ENCODE data around the gene FTO. TPM values are rescaled to one million over a fixed set of nuclear protein-coding genes. Genes with fewer than 3 reads are reported as not detected.

Gene FTO
- total and polyA plus RNA-seq, 2 of the 8 experiments (the other 6 are each of a cell fraction or from before 2014, with no cell fraction given) = 34.5 to 59.8 TPM

GRCh38 chr16:53680756-53681155 lies 23.2 kb upstream of the FTO start:
- Histone ChIP-seq H3K4me3 (ENCODE audit: extremely low read depth in 1 of 4, insufficient read depth in 2 of 4, low read depth in 3 of 4, low read length in 4 of 4) (no peak overlapping the region), H4K20me1 (replicated peaks in 1 of 2; ENCODE audit: control insufficient read depth in 1 of 2, insufficient read depth in 2 of 2, low read length in 2 of 2) (no peaks in the 10 kb centered on the region), H2BK5ac (ENCODE audit: low read depth, low read length) (no peak overlapping the region), H3K4ac (replicated peaks; ENCODE audit: insufficient read length, low read depth, low read length) (no peak overlapping the region), H3K14ac (ENCODE audit: insufficient read length) (no peak overlapping the region), H3K79me2 (ENCODE audit: control insufficient read depth in 1 of 2, insufficient read depth in 2 of 2, low read length in 2 of 2) (no peaks in the 10 kb centered on the region), H3K27ac (ENCODE audit: low read depth, low read length) (no peak overlapping the region), H2BK15ac (ENCODE audit: low read length) (no peak overlapping the region), H3K9me3 (ENCODE audit: insufficient read depth in 2 of 2, low read depth in 1 of 2, low read length in 1 of 2) (no peaks in the 10 kb centered on the region), H3K23ac (ENCODE audit: insufficient read length) (no peak overlapping the region), H2BK20ac (ENCODE audit: low read length) (no peak overlapping the region), H2BK12ac (ENCODE audit: low read depth, low read length) (no peak overlapping the region), H3K9ac (replicated peaks in 1 of 4; ENCODE audit: extremely low read depth in 1 of 4, low read depth in 3 of 4, low read length in 3 of 4) (no peak overlapping the region), H3K27me3 (replicated peaks in 1 of 4; ENCODE audit: control insufficient read depth in 3 of 4, extremely low read depth in 1 of 4, insufficient read depth in 3 of 4, low read length in 3 of 4) (no peaks in the 10 kb centered on the region), H3K36me3 (ENCODE audit: control insufficient read depth in 2 of 4, insufficient read depth in 4 of 4, low read length in 3 of 4) (peaks cover 0 to 6% (median 0%) of the 10 kb centered on the region in 4 experiments; a peak in 2 of 8 replicates), H2BK120ac (replicated peaks; ENCODE audit: low read depth, low read length) (no peak overlapping the region), H4K91ac (replicated peaks; ENCODE audit: insufficient read length, low read length) (no peak overlapping the region), H3K56ac (replicated peaks; ENCODE audit: insufficient read length, low read depth, low read length) (no peak overlapping the region), H3K18ac (ENCODE audit: extremely low read depth, low read length) (no peak overlapping the region), H3K4me2 (ENCODE audit: insufficient read depth in 1 of 2, low read depth in 2 of 2, low read length in 2 of 2) (no peak overlapping the region), H3K79me1 (ENCODE audit: low read depth, low read length) (no peaks in the 10 kb centered on the region), H4K5ac (ENCODE audit: insufficient read length, low read depth, low read length) (no peak overlapping the region), H4K8ac (ENCODE audit: extremely low read depth, insufficient read depth, low read length) (no peak overlapping the region), H3K4me1 (replicated peaks in 1 of 4; ENCODE audit: control insufficient read depth in 3 of 4, insufficient read depth in 4 of 4, low read length in 3 of 4) (no peaks in the 10 kb centered on the region), H3K23me2 (ENCODE audit: low read depth, low read length) (no peaks in the 10 kb centered on the region; the same call in 1 of the 2 replicates), H2AK5ac (ENCODE audit: low read depth, low read length) (no peak overlapping the region), H2AFZ (ENCODE audit: low read length) (no peak overlapping the region)
- TF ChIP-seq HDAC2 (IDR thresholded peaks at IDR 0.05; ENCODE audit: borderline replicate concordance in 1 of 2, low read depth in 2 of 2, low read length in 2 of 2) = no peak
- TF ChIP-seq BACH1 (IDR thresholded peaks at IDR 0.05; ENCODE audit: low read length) = no peak
- TF ChIP-seq SIX5 (IDR thresholded peaks at IDR 0.05; ENCODE audit: low read depth, low read length) = no peak
- no peak for TF ChIP-seq CBX8 (IDR thresholded peaks at IDR 0.05; ENCODE audit: borderline replicate concordance, low read depth, low read length)
- no peak for TF ChIP-seq RFX5 (IDR thresholded peaks at IDR 0.05; ENCODE audit: borderline replicate concordance, low read depth, low read length)
- no peak for TF ChIP-seq MAFK (IDR thresholded peaks at IDR 0.05; ENCODE audit: low read depth, low read length)
- TF ChIP-seq CBX5 (IDR thresholded peaks at IDR 0.05; ENCODE audit: low read depth, low read length) = no peak
- no peak for TF ChIP-seq NRF1 (IDR thresholded peaks at IDR 0.05; ENCODE audit: low read depth, low read length)
- TF ChIP-seq ATF2 (IDR thresholded peaks at IDR 0.05; ENCODE audit: low read length) = no peak
- no peak for TF ChIP-seq ASH2L (IDR thresholded peaks at IDR 0.05; ENCODE audit: low read length)
- DNase-seq (ENCODE audit: low read depth in 1 of 2, low spot score in 2 of 2) (no peak), FAIRE-seq (no peak)
- ChIA-PET CTCF (ENCODE audit: partially characterized antibody) (no interaction called here), POLR2A (ENCODE audit: partially characterized antibody) (no interaction called here)
- 92% methylated on average over 2 of the region's 2 CpGs; no CpG with 5 or more reads in 1 of the 2 experiments for WGBS, 2 experiments (ENCODE audit: extremely low coverage in 1 of 2, insufficient coverage in 1 of 2, insufficient read length in 1 of 2, insufficient replicate concordance in 2 of 2, low coverage in 1 of 2, low lambda C conversion rate in 2 of 2, missing lambda C conversion rate in 1 of 2)

Measured in H1 (cell line).